Tibial artery (tissue), 4 donors: Measurements from ENCODE around the gene WNK3.
A peak's percentile ranks its signal among the peaks of the same experiment; 100 is the strongest.
"Not testable (repeated sequence)": the region's sequence is repeated elsewhere in the genome, so short reads cannot be mapped to it uniquely, and the experiment has no call there.

ENCODE experiments used
- DNase-seq, 2 donors: peaks; one replicate each; pipeline ENCODE4 v3.0.0-alpha.2; 2019
- H3K27ac ChIP-seq, 2 donors: fragments of 200-600 bp; sonication (generic) in 1 of 2; 1 replicate in 1 of 2; 2 replicates in 1 of 2; pipeline ENCODE4 v1.5.1; 2018 to 2019; ENCODE audit warnings: mild to moderate bottlenecking in 1 of 2
- H3K27me3 ChIP-seq, 2 donors: fragments of 200-600 bp; sonication (generic) in 1 of 2; one replicate each; pipeline versions ENCODE4 v1.5.1 to v1.6.0; 2016 to 2019
- H3K36me3 ChIP-seq, 3 donors: fragments of 200-600 bp; sonication (generic) in 2 of 3; one replicate each; pipeline ENCODE4 v1.5.1; 2016 to 2019; ENCODE audit warnings: mild to moderate bottlenecking in 2 of 3
- H3K4me1 ChIP-seq, 4 donors: fragments of 200-600 bp; sonication (generic) in 2 of 4; 1 replicate in 3 of 4; 2 replicates in 1 of 4; pipeline ENCODE4 v1.5.1; 2016 to 2019
- H3K4me3 ChIP-seq, 2 donors: fragments of 200-600 bp; sonication (generic) in 1 of 2; 1 replicate in 1 of 2; 2 replicates in 1 of 2; pipeline ENCODE4 v1.5.1; 2018 to 2019; ENCODE audit warnings: mild to moderate bottlenecking in 2 of 2
- H3K9me3 ChIP-seq, 3 donors: fragments of 200-600 bp; sonication (generic) in 1 of 3; one replicate each; pipeline ENCODE4 v1.5.1; 2016 to 2019
- intact Hi-C: fragments of 100-400 bp; cut with DNase I; formaldehyde crosslinking; loops from one replicate; pipeline ENCODE4 v1.15.0; 2023; ENCODE audit warnings: low total_unique reads
- TF ChIP-seq, protein P1 (sequence below), 2 experiments: fragments of 200-600 bp in 1 of 2; fragments of 450-650 bp in 1 of 2; IDR thresholded peaks; one replicate each; pipeline ENCODE4 v1.5.1; 2017 to 2019; ENCODE audit warnings: antibody characterized with exemption in 2 of 2, mild to moderate bottlenecking in 1 of 2, moderate library complexity in 1 of 2

WNK3 gene

DNA sequence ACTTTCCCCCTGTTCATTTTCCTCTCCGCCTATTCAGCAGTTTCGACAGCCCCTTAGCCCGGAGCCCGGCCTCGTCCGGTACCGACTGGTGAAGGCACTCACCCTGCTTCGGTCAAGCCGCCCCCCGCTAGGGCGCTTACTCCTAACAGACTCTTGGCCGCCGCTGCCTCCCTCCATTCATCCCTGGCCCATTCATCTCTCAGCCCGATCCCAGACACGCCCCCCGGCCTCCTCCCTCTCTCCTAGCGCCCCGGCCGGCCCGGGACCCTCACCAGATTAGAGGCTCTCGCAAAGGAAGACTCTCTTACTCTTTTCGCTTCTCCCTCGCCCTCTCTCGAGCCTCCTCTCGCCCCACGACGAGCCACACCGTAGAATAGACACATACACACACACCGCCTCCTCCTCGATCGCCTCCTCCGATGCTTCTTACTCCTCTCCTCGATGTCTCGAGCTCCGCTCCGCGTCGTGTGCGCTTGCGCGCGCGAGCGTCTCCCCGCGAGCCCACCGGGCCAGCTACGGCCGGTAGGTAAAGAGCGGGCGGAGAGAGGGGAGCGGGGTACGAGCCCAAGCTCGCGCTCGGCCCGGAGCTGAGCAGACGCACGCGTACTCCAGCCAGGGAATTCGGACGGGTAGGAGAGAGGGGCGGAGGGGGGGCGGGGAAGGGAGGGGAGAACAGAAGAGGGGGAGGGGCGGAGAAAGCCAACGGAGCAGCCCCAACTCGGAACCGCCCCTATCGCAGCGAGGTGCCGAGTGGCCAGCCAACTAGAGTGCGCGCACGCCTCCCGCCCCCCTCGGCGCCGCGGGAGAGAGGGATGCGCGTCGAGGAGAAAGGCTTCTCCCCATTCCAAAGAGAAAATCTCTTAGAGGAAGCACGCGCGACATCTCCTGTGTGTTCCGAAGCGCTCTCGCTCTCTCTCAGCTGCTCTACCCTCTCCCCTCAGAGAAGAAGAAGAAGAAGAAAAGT is at the start of gene WNK3:
TSS of gene WNK3 (minus strand) at position 633 of the 964 bp plus-strand sequence.
- intact Hi-C loops: no loop called here
- H3K9me3 ChIP-seq: no peaks in the 10 kb centered on the region
- peak; percentile 70 to 86 for DNase-seq
- H3K4me1 ChIP-seq: peaks cover 0 to 6% (median 2%) of the 10 kb centered on the region in 4 donors
- H3K27ac ChIP-seq: peak within 1 kb of the TSS; percentile 80 to 81
- peak within 1 kb of the TSS; percentile 55 to 60 for H3K4me3 ChIP-seq
- TF ChIP-seq, protein P1, sequence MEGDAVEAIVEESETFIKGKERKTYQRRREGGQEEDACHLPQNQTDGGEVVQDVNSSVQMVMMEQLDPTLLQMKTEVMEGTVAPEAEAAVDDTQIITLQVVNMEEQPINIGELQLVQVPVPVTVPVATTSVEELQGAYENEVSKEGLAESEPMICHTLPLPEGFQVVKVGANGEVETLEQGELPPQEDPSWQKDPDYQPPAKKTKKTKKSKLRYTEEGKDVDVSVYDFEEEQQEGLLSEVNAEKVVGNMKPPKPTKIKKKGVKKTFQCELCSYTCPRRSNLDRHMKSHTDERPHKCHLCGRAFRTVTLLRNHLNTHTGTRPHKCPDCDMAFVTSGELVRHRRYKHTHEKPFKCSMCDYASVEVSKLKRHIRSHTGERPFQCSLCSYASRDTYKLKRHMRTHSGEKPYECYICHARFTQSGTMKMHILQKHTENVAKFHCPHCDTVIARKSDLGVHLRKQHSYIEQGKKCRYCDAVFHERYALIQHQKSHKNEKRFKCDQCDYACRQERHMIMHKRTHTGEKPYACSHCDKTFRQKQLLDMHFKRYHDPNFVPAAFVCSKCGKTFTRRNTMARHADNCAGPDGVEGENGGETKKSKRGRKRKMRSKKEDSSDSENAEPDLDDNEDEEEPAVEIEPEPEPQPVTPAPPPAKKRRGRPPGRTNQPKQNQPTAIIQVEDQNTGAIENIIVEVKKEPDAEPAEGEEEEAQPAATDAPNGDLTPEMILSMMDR (IDR thresholded peaks at IDR 0.05): no peak
- H3K27me3 ChIP-seq: no peaks in the 10 kb centered on the region
- no peaks in the 10 kb centered on the region for H3K36me3 ChIP-seq

DNA sequence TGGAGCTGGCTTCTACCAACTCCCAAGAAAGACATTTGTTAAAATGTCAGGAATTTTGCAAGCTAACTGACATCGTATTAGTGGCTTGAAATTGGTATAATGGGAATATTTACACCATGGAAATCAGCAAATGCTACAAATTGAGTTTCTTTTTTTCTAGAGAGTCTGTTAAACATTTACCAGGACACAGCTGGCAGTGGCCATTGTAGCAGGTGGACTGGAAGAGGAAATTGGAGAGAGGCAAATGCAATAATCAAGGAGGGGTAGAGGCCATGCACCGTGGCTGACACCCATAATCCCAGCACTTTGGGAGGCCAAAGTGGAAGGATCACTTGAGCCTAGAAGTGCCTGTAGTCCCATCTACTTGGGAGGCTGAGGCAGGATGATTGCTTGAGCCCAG is 49.4 kb upstream of the WNK3 start:
- no peaks in the 10 kb centered on the region for H3K36me3 ChIP-seq
- no peaks in the 10 kb centered on the region for H3K4me1 ChIP-seq
- intact Hi-C loops: no loop called here
- H3K9me3 ChIP-seq: no peaks in the 10 kb centered on the region
- no peak overlapping the region for H3K4me3 ChIP-seq
- TF ChIP-seq, protein P1 (IDR thresholded peaks at IDR 0.05): no peak
- no peak overlapping the region for H3K27ac ChIP-seq
- no peaks in the 10 kb centered on the region for H3K27me3 ChIP-seq
- DNase-seq: no peak

DNA sequence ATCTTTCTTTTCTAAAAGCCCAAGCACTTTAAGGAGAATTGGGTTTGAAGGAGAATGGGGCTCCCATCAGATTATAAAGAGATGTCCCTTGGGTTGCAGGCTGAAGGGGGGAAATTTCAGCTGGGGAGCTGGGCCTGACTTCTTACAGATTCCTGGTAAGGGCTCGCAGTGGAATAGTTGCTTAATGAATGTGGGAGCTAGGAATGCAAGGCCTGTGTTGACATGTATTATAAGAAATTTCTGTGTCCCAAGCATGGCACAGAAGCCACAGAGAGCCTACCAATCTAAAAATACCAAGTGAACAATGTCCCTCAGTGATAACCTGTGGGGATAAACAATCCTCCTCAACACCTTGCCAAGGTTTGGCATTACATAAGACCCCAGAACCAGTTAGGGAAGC is 39.3 kb upstream of the WNK3 start:
- Histone ChIP-seq H3K27ac (no peak overlapping the region), H3K27me3 (no peaks in the 10 kb centered on the region), H3K4me3 (no peak overlapping the region), H3K4me1 (no peaks in the 10 kb centered on the region), H3K36me3 (no peaks in the 10 kb centered on the region), H3K9me3 (no peaks in the 10 kb centered on the region)
- intact Hi-C loops: no loop called here
- DNase-seq: no peak
- TF ChIP-seq, protein P1 (IDR thresholded peaks at IDR 0.05): no peak

DNA sequence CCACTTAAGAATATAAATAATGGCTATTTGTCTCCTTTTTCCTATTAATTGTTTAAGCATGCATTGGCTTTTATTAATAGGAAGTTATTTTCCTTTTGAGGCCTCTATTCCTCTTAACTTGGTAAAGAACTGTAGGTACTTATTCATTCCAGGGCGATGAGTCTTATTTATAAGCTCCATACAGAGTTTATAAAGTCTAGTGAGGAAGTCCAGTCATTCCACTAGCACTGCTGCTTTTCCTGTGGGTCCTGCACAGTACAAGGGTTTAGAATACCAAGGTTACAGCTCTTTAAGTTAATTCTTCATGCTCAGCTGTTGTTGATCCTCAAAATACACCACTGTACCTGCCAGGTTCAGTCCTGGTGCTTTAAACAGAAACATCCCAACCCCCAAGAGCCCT is 28.5 kb upstream of the WNK3 start:
- intact Hi-C loops: no loop called here
- Histone ChIP-seq H3K4me1 (no peaks in the 10 kb centered on the region), H3K27me3 (no peaks in the 10 kb centered on the region)

DNA sequence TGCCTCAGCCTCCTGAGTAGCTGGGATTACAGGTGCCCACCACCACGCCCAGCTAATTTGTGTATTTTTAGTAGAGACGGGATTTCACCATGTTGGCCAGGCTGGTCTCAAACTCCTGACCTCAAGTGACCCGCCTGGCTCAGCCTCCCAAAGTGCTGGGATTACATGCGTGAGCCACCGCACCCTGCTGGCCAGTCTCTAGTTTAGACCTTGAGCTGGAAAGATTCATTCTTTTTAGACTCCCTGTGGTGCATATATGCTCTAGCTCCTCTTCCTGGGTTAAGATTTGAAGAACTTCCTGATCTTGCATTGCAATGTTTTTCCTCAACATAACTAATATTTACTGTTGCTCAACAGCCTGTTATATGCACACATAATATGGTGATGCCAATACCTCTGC is 26.8 kb upstream of the WNK3 start:
- H3K36me3 ChIP-seq, H3K27me3 ChIP-seq, intact Hi-C loops, H3K4me1 ChIP-seq, H3K4me3 ChIP-seq, H3K27ac ChIP-seq, H3K9me3 ChIP-seq, DNase-seq: not testable (repeated sequence)

More for the DNA sequence above, 28.5 kb upstream of the WNK3 start:
- Histone ChIP-seq H3K9me3 (no peaks in the 10 kb centered on the region), H3K36me3 (no peaks in the 10 kb centered on the region), H3K27ac (no peak overlapping the region), H3K4me3 (no peak overlapping the region)
- no peak for DNase-seq
- TF ChIP-seq, protein P1 (IDR thresholded peaks at IDR 0.05): no peak

DNA sequence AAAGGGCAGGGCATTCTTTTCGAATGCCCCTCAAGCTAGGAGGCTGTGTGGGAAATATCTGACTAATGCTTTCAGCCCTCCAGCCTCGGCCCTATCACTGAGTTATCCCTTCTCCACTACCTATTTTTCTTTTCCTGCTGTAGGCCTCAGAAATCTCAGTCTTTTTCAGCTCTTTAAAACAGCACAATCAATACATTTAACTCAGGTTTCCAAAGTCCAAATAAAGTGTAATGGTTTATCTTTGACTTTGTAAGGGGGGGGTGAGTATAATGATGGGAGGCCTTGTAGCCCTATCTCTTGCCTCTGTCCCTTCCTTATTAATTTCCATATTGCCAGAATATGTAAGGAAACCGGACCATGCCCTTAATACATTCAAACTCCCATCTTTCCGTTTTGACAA is 1.6 kb upstream of the WNK3 start:
- intact Hi-C loops: no loop called here
- Histone ChIP-seq H3K9me3 (no peaks in the 10 kb centered on the region), H3K4me3 (no peak overlapping the region), H3K36me3 (no peaks in the 10 kb centered on the region), H3K27me3 (no peaks in the 10 kb centered on the region), H3K27ac (peak overlapping the region; percentile 80 to 81), H3K4me1 (peaks cover 0 to 6% (median 2%) of the 10 kb centered on the region in 4 donors)
- DNase-seq: no peak
- TF ChIP-seq, protein P1 (IDR thresholded peaks at IDR 0.05): no peak
